ENCODE measurements around the gene KCNJ5.

DNA sequence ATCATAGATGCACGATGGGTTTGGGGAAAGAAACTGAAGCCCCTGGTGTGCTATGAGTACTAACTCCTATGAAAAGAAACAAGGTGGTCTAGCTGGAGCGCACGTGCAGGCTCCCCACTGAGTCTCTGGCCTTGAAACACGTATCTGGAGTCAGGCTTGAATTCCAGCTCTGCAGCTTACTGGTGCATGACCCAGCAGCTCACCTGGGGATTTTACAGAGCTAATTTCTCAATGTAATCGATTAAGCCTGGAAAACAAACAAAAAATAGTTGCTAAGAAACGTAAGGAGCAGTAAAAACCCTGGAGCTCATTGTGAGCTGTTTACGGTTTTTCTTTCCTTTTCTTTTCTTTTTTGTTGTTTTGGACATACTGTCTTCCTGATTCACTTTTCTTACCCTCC, 36.3 kb upstream of the KCNJ5 start:
- TF ChIP-seq EP300 (IDR thresholded peaks at IDR 0.05; ENCODE audit: borderline replicate concordance) (no peak), FOXM1 (IDR thresholded peaks at IDR 0.05; ENCODE audit: borderline replicate concordance, low read depth) (no peak), NFIC (IDR thresholded peaks at IDR 0.05) (no peak), CREB1 (IDR thresholded peaks at IDR 0.05; ENCODE audit: low read depth) (no peak), RAD21 (IDR thresholded peaks at IDR 0.05; ENCODE audit: low read depth) (no peak), ZBTB7A (IDR thresholded peaks at IDR 0.05; ENCODE audit: low read depth) (no peak), CEBPB (IDR thresholded peaks at IDR 0.05) (no peak)
